HepG2 (cell line): ENCODE measurements around the gene MMRN1.

Source experiments
- PAX8 ChIP-seq: sonication (generic); formaldehyde crosslinking; IDR thresholded peaks from 2 replicates; pipeline ENCODE4 v1.8.0; 2022; ENCODE audit warnings: mild to moderate bottlenecking, missing genetic modification reagents, borderline replicate concordance
- ZNF121 ChIP-seq: sonication (generic); formaldehyde crosslinking; IDR thresholded peaks from 2 replicates; pipeline ENCODE4 v1.5.0; 2020; ENCODE audit warnings: mild to moderate bottlenecking, missing genetic modification reagents
- TF ChIP-seq, protein P1 (sequence below): IDR thresholded peaks from 2 replicates; pipeline ENCODE4 v1.6.1; 2016; ENCODE audit warnings: control low read depth
- TF ChIP-seq, protein P2 (sequence below): IDR thresholded peaks from 2 replicates; pipeline ENCODE4 v1.6.1; 2016; ENCODE audit warnings: missing compliant biosample characterization, missing genetic modification reagents, borderline replicate concordance

DNA sequence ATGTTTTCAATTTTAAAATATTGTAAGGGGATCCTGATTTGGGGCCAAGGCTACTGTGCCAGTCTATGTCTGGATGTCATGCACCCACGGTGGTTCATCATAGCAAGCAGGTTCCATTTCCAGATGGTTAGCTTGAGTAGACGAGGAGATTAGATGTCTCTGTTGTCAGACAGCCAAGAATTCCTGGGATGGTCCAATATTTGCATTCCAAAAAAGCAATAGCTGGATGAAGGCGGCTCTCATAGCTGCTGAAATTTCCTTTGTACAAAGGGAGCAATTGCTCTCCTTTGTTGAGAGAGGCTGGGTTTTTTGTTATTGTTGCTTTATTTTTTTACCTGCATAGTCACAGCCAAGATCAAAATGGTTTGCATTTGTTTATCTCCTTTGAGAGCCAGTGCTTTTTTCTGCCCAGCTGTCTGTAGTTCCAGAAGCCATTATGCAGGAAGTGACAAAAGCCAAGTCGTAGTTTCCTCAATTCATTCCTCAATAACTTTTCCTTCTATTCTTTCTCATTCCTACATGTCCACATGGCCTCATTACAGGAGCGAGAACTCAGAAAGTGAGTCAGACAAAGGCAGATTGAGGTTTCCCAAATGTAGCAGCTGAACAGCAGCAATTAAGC, 107.9 kb downstream of the MMRN1 start:
- TF ChIP-seq ZNF121 (CRISPR knock-in tag) (no peak), PAX8 (CRISPR knock-in tag) (no peak)
- TF ChIP-seq, protein P1, sequence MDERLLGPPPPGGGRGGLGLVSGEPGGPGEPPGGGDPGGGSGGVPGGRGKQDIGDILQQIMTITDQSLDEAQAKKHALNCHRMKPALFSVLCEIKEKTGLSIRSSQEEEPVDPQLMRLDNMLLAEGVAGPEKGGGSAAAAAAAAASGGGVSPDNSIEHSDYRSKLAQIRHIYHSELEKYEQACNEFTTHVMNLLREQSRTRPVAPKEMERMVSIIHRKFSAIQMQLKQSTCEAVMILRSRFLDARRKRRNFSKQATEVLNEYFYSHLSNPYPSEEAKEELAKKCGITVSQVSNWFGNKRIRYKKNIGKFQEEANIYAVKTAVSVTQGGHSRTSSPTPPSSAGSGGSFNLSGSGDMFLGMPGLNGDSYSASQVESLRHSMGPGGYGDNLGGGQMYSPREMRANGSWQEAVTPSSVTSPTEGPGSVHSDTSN (CRISPR knock-in tag) = no peak
- TF ChIP-seq, protein P2, sequence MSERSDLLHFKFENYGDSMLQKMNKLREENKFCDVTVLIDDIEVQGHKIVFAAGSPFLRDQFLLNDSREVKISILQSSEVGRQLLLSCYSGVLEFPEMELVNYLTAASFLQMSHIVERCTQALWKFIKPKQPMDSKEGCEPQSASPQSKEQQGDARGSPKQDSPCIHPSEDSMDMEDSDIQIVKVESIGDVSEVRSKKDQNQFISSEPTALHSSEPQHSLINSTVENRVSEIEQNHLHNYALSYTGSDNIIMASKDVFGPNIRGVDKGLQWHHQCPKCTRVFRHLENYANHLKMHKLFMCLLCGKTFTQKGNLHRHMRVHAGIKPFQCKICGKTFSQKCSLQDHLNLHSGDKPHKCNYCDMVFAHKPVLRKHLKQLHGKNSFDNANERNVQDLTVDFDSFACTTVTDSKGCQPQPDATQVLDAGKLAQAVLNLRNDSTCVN (CRISPR knock-in tag) = no peak
